Activated CD4-positive, alpha-beta T cell treated with anti-CD3 and anti-CD28 coated beads, Interleukin-2, amount 10 ng/mL, durations not matched to agents 7 days and 5 days (primary cell): Measurements from ENCODE around the gene HOXD4. TPM values are rescaled to one million over a fixed set of nuclear protein-coding genes. Genes with fewer than 3 reads are reported as not detected.

Experiments
- CTCF ChIA-PET: fragments of 350-600 bp; sonication (Branson Sonifier 250); formaldehyde crosslinking; loops from one replicate; lab custom pipeline; 2021; ENCODE audit warnings: antibody characterized with exemption; lab: Charles Lee
- POLR2A ChIA-PET: fragments of 350-600 bp; sonication (Branson Sonifier 250); formaldehyde crosslinking; loops from one replicate; lab custom pipeline; 2021; ENCODE audit warnings: antibody characterized with exemption; lab: Charles Lee
- DNase-seq: peaks from one replicate; pipeline ENCODE4 v3.0.0-alpha.2; 2020
- H3K27ac Mint-ChIP-seq: one replicate; pipeline ENCODE4 v1.8.0; 2021; ENCODE audit warnings: mild to moderate bottlenecking, moderate library complexity, mixed read lengths
- H3K27me3 Mint-ChIP-seq: one replicate; pipeline ENCODE4 v1.8.0; 2021; ENCODE audit warnings: mixed read lengths
- H3K36me3 Mint-ChIP-seq: one replicate; pipeline ENCODE4 v1.8.0; 2021; ENCODE audit warnings: low read depth, mixed read lengths
- H3K4me1 Mint-ChIP-seq: one replicate; pipeline ENCODE4 v1.8.0; 2021; ENCODE audit warnings: mixed read lengths
- H3K4me3 Mint-ChIP-seq: one replicate; pipeline ENCODE4 v1.8.0; 2021; ENCODE audit warnings: mild to moderate bottlenecking, moderate library complexity, mixed read lengths
- H3K9me3 Mint-ChIP-seq: one replicate; pipeline ENCODE4 v1.8.0; 2021; ENCODE audit warnings: mixed read lengths
- total RNA-seq, 2 experiments: library from RNA; stranded (reverse); gene quantifications; one replicate each; pipeline ENCODE4 v1.2.3, GENCODE V29; 2021

HOXD4 gene
- total RNA-seq, 2 experiments from 2014 or later, result not detected

DNA sequence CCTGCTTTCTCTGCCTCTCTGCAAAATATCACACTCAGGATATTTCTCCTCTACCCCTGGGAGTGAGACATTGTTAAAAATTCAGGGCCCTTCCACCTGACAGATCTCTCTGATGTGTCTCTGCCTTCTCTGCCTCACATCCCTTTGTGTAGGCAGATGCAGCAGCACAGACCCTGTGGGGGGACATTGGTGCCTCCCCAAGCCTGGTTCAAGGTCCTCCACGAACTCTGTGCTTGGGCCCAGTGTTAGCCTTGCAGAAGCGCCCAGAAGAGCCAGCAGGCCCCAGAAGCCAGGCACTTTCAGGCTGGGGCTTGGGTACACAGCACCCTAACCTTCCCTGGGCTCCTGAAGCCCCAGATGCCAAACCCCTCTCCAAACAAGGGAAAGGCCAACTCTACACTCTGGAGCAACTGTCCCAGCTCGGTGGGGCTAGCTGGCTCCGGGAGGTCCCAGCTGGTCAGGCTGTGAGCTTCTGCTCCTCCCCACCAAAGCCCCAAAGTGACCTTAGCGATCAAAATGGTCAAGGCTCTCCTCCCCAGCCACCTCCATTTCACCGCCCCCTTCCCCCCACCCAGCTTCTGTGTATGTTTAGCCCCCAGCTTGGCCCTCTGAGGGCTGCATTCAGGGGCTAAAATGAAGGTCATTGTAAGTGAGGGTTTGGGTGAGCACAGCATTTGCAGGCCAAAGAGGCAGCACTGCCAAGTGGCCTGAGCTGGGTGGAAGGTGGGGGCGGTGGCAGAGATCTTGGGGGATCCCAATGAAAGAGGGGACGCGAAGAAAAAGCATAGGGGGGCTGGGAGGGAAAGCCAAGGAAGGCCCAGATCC, 26.2 kb upstream of the HOXD4 start:
- Mint-ChIP-seq H3K36me3 (no peaks in the 10 kb centered on the region), H3K27ac (no peak overlapping the region), H3K9me3 (no peaks in the 10 kb centered on the region), H3K4me3 (no peak overlapping the region), H3K27me3 (peaks cover 74% of the 10 kb centered on the region), H3K4me1 (peaks cover 8% of the 10 kb centered on the region)
- DNase-seq, result no peak
- ChIA-PET CTCF (interaction anchor here (0.6 kb wide), 1 partner anchor 1337 kb away, joined by 3 read pairs; no protein-coding TSS in a partner anchor), POLR2A (no interaction called here)

- POLR2A ChIA-PET, result no interaction called here
- no peaks in the 10 kb centered on the region for H3K36me3 Mint-ChIP-seq
- peaks cover 70% of the 10 kb centered on the region for H3K27me3 Mint-ChIP-seq
- H3K27ac Mint-ChIP-seq, result no peak overlapping the region
- H3K4me1 Mint-ChIP-seq, result peaks cover 10% of the 10 kb centered on the region
- H3K9me3 Mint-ChIP-seq, result no peaks in the 10 kb centered on the region
- DNase-seq, result no peak
- H3K4me3 Mint-ChIP-seq, result no peak overlapping the region
- CTCF ChIA-PET, result interaction anchor here (0.6 kb wide), 1 partner anchor 1337 kb away, joined by 3 read pairs; no protein-coding TSS in a partner anchor
These were observed 25.6 kb upstream of the HOXD4 start for GRCh38 chr2:176125772-176126054.

DNA sequence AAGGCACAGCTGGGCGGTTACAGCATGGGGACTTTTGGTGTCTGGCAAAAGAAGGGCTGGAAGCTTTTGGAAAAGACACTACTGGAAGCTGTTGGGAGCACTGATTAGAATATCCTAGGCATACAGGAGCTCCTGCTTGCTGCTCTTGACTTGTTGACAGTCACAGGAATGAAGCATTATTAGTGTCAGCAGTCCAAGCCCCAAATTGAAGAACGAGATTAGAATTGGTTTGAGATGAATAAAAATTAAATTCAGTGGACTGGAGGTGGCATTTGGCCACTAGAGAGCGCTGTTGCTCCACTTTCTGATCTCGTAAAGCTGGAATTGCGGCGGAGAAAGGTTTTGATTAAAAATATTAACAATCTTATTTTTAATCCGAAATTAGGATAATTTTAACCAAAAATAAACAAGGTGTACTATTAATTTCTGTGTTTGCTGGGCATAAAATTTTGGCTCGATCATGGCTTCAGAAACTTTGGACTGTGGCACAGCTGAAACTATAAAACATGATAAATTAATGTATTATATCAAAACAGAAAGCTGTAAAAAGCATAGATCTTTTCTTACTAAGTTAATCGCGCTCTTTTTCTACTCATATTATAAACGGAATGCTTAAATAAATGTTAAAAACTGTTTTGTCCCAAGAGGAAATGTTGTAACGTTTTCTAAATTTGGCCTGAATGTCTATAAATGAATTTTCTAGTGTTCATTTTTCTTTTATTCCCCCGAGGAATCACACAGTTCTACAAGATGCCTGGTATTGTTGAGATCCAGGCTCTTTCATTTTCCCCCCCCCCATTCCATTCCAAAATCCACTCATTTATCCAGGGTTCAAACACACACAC, 24.2 kb upstream of the HOXD4 start:
- Mint-ChIP-seq H3K4me3 (no peak overlapping the region), H3K9me3 (no peaks in the 10 kb centered on the region), H3K27me3 (peaks cover 74% of the 10 kb centered on the region), H3K4me1 (peaks cover 19% of the 10 kb centered on the region), H3K27ac (no peak overlapping the region), H3K36me3 (no peaks in the 10 kb centered on the region)
- ChIA-PET POLR2A (no interaction called here), CTCF (interaction anchor here (0.7 to 2.3 kb wide), 21 partner anchors 14 to 1790 kb away, joined by 3 to 8 read pairs (median 4); partner anchors contain the start of gene HOXD11)
- DNase-seq, result peak; percentile 70

DNA sequence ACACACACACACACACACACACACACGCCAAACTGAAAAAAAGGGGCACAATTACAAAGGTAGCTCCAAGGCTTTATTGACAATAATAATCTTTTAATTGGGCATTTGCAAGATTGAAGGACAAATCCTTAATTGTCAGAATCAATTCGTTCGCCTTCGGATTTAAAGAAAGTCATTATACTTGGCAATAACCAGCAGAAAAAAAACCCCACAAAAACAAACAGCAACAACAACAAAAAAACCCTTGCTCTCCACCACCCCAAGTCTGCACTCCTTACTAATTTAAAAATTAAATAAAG, 23.6 kb upstream of the HOXD4 start:
- no peak overlapping the region for H3K27ac Mint-ChIP-seq
- ChIA-PET CTCF (interaction anchor here (0.5 to 2.3 kb wide), 10 partner anchors 23 to 973 kb away, joined by 3 to 8 read pairs (median 4); no protein-coding TSS in a partner anchor), POLR2A (no interaction called here)
- DNase-seq, result no peak
- no peaks in the 10 kb centered on the region for H3K36me3 Mint-ChIP-seq
- H3K27me3 Mint-ChIP-seq, result peaks cover 76% of the 10 kb centered on the region
- H3K4me1 Mint-ChIP-seq, result peaks cover 23% of the 10 kb centered on the region
- H3K9me3 Mint-ChIP-seq, result no peaks in the 10 kb centered on the region
- peak overlapping the region; percentile 19 for H3K4me3 Mint-ChIP-seq

DNA sequence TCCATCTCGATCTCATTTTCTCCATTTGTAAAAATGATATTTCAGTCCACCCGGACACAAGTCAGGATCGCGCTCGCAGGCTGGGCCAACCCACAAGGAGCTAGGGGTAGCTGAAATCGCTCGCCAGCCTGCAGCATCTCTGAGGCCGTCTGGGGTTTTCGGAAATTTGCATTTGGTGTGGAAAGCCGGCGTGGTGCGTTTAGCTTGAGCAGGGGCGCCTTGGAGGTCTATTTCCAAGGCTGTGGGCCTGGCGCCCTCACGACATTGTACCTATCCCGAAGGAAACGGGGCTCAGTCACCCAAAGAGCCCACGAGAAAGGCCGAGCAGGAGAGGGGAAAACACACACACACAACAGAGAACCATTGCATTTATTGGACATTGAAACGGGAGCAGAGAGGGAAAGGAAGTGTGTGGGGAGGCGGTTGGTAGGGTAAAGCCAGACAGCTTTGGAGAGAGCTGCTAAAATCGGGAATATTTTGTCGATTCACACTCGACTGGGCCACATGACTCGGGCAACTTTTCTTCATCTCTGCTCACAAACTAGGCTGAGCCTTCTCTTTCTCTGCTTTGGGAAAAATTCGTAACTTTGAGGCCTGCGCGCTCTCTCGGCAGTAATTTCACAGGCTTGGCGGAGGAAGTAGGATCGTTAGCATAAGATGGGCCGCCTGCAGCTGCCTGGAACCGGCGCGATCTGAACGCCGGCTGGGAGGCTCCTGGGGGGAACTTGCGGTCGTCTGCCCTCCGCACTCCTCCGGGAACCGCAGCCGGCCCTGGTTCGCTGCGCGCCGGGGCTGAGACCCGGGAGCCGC, 23.0 kb upstream of the HOXD4 start:
- Mint-ChIP-seq H3K36me3 (no peaks in the 10 kb centered on the region), H3K4me3 (peak overlapping the region; percentile 19), H3K9me3 (no peaks in the 10 kb centered on the region), H3K27me3 (peaks cover 83% of the 10 kb centered on the region), H3K4me1 (peaks cover 23% of the 10 kb centered on the region), H3K27ac (peak overlapping the region; percentile 50)
- CTCF ChIA-PET, result interaction anchor here (0.5 to 2.3 kb wide), 7 partner anchors 12 to 972 kb away, joined by 3 to 8 read pairs (median 3); no protein-coding TSS in a partner anchor
- no peak for DNase-seq
- POLR2A ChIA-PET, result no interaction called here

DNA sequence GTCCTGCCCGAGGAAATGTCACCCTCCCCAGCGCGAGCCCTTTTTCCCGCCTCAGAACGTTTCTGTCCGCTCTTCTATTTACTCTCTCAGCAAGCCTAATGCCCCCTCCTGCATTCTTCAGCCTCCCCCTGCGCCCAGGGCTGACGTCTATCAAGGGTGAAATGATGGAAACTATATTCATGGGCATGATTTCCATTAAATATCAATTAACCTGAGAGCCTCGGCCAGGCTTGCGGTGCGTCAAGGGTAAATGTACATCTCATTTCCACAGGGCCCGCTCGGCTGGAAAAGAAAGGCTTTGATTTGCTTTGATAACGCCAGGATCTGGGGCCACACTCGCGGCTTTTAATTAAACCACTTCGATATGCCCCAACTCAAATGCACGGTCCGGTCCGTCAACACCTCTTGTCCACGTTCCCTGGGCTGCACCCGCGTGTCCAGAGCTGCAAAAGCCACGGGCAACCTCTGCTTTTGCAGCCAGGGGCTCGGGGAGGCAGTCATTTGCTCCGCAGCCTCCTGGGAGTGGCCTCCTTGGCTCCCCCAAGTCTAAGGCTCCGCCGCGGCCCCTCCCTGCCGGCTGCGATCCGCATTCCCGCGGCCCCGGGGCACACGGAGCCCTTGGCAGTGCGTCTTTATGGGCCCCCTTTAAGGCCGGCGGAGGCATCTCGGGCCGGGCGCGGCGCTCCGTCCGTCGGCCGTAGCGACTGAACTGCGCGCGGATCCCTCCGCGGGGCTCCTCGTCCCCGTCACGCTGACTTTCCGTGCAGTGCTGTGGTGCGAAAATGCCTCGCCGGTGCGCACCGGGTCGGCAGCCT, 22.2 kb upstream of the HOXD4 start, which contains the start of gene HOXD8:
Gene HOXD8 (plus strand): TSS at position 724 of the 815 bp plus-strand sequence. CDS start 662 bp downstream, outside the sequence.
- ChIA-PET POLR2A (no interaction called here), CTCF (interaction anchor here (0.9 kb wide), 1 partner anchor 11 kb away, joined by 3 read pairs; no protein-coding TSS in a partner anchor)
- Mint-ChIP-seq H3K4me3 (peak within 1 kb of the TSS; percentile 19), H3K27me3 (peaks cover 83% of the 10 kb centered on the region), H3K27ac (peak within 1 kb of the TSS; percentile 31), H3K36me3 (no peaks in the 10 kb centered on the region), H3K4me1 (peaks cover 20% of the 10 kb centered on the region), H3K9me3 (no peaks in the 10 kb centered on the region)
- no peak for DNase-seq

DNA sequence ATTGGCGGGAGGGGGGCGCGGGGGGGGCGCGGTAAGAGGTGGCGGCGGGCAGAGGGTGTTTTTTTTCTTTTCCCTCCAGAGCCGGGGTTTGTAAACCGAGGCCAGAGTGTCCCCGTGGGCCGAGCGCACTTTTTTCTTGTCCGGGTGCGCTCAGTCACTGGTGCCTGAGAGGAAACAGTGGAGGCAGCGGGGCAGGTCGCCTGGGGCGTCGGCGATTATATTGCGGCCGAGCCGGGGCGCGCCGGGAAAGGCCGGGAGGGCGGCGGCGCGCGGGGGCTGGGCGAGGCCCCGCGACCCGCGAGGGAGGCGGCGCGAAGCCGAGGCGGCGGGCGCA, 21.6 kb upstream of the HOXD4 start:
- CTCF ChIA-PET, result no interaction called here
- no peaks in the 10 kb centered on the region for H3K36me3 Mint-ChIP-seq
- H3K4me3 Mint-ChIP-seq, result no peak overlapping the region
- DNase-seq, result no peak
- no peak overlapping the region for H3K27ac Mint-ChIP-seq
- no peaks in the 10 kb centered on the region for H3K9me3 Mint-ChIP-seq
- H3K27me3 Mint-ChIP-seq, result peaks cover 83% of the 10 kb centered on the region
- H3K4me1 Mint-ChIP-seq, result peaks cover 20% of the 10 kb centered on the region
- POLR2A ChIA-PET, result no interaction called here

DNA sequence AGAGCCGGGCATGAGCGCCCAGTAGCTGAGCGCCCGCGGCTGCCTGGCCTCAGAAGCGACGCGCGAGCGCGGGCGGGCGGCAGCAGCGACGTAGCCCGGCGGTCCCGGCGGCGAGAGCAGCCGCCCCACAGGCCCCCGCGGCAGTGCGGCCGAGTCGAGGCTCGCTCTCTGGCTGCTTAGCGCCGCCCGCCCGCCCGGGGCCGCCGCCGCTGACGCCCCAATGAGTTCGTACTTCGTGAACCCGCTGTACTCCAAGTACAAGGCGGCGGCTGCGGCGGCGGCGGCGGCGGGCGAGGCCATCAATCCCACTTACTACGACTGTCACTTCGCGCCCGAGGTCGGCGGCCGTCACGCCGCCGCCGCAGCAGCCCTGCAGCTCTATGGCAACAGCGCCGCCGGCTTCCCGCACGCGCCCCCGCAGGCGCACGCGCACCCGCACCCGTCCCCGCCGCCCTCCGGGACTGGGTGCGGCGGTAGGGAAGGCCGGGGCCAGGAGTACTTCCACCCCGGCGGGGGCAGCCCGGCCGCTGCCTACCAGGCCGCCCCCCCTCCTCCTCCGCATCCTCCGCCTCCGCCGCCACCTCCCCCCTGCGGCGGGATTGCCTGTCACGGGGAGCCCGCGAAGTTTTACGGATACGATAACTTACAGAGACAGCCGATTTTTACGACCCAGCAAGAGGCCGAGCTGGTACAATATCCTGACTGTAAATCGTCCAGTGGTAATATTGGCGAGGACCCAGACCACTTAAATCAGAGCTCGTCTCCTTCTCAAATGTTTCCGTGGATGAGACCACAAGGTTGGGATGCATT, 21.0 kb upstream of the HOXD4 start:
- CTCF ChIA-PET, result interaction anchor here (1.1 to 2.4 kb wide), 4 partner anchors 11 to 60 kb away, joined by 3 to 7 read pairs (median 6); no protein-coding TSS in a partner anchor
- H3K9me3 Mint-ChIP-seq, result no peaks in the 10 kb centered on the region
- H3K4me3 Mint-ChIP-seq, result no peak overlapping the region
- H3K27me3 Mint-ChIP-seq, result peaks cover 83% of the 10 kb centered on the region
- DNase-seq, result no peak
- no peaks in the 10 kb centered on the region for H3K36me3 Mint-ChIP-seq
- POLR2A ChIA-PET, result no interaction called here
- H3K4me1 Mint-ChIP-seq, result peaks cover 20% of the 10 kb centered on the region
- H3K27ac Mint-ChIP-seq, result no peak overlapping the region

DNA sequence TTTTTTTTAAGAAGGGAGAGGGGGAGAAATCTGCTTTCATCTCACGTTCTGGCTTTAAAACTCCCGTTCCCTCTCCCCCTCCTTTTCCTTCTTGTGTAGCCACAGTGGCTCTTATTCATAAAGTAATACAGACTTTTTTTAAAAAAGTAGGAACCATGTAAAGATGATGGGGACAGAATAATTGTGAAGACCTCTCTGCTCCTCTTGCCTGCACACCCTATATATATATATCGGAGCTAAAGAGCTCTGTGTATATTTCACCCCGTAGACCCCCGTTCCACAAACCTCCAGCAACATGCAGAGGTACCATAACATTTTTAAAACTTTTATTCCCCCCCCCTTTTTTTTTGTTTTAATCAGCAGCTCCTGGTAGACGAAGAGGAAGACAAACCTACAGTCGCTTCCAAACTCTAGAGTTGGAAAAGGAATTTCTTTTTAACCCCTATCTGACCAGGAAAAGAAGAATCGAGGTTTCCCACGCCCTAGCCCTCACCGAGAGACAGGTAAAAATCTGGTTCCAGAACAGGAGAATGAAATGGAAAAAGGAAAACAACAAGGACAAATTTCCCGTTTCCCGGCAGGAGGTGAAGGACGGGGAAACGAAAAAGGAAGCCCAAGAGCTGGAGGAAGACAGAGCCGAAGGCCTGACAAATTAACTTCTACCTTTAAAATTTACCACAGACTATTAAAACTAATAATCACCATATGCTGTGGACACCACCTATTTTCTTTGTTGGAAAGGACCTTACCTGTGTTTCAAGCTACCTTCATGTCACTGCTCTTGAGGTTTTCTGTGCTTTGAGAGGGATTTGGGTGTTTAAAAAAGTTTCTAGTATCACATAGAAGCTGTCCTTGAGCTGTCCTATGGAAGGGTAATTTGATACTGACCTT, 20.1 kb upstream of the HOXD4 start:
- POLR2A ChIA-PET, result no interaction called here
- no peaks in the 10 kb centered on the region for H3K9me3 Mint-ChIP-seq
- CTCF ChIA-PET, result interaction anchor here (0.5 to 2.4 kb wide), 10 partner anchors 10 to 507 kb away, joined by 3 to 7 read pairs (median 4); no protein-coding TSS in a partner anchor
- peak overlapping the region; percentile 76 for H3K27ac Mint-ChIP-seq
- H3K27me3 Mint-ChIP-seq, result peaks cover 83% of the 10 kb centered on the region
- H3K4me3 Mint-ChIP-seq, result peak overlapping the region; percentile 43
- H3K4me1 Mint-ChIP-seq, result peaks cover 28% of the 10 kb centered on the region
- no peak for DNase-seq
- H3K36me3 Mint-ChIP-seq, result no peaks in the 10 kb centered on the region

- H3K4me3 Mint-ChIP-seq, result no peak overlapping the region
- DNase-seq, result no peak
- H3K9me3 Mint-ChIP-seq, result no peaks in the 10 kb centered on the region
- H3K27me3 Mint-ChIP-seq, result peaks cover 81% of the 10 kb centered on the region
- POLR2A ChIA-PET, result no interaction called here
- H3K4me1 Mint-ChIP-seq, result peaks cover 28% of the 10 kb centered on the region
- no peak overlapping the region for H3K27ac Mint-ChIP-seq
- CTCF ChIA-PET, result interaction anchor here (0.5 to 2.4 kb wide), 10 partner anchors 9 to 506 kb away, joined by 3 to 7 read pairs (median 4); no protein-coding TSS in a partner anchor
- H3K36me3 Mint-ChIP-seq, result no peaks in the 10 kb centered on the region
These were observed 19.5 kb upstream of the HOXD4 start for GRCh38 chr2:176131848-176132158.
